HCT116 (cell line): Measurements from ENCODE around the gene ZBTB20. TPM values are rescaled to one million over a fixed set of nuclear protein-coding genes. Genes with fewer than 3 reads are reported as not detected.

ENCODE experiments used
- ATAC-seq: fragments of 200-7000 bp; cut with Tn5 transposase; 2 replicates; pipeline ENCODE4 v1.9.1; 2020; ENCODE audit warnings: mild to moderate bottlenecking, moderate library complexity
- BruUV-seq: library from RNA; stranded (reverse); fragments of 400-500 nt; replicated peaks from 2 replicates; lab custom pipeline; 2021; lab: Mats Ljungman, UMichigan
- CTCF ChIA-PET: fragments of 300-600 bp; sonication (Branson Sonifier 250); formaldehyde crosslinking; loops from one replicate; lab custom pipeline; 2021; ENCODE audit warnings: antibody characterized with exemption; lab: Charles Lee
- POLR2A ChIA-PET: fragments of 300-600, 350-600 bp; sonication (Branson Sonifier 250); formaldehyde crosslinking; loops from one replicate; lab custom pipeline; 2021; ENCODE audit warnings: antibody characterized with exemption; lab: Charles Lee
- RAD21 ChIA-PET, 2 experiments: fragments of 300-600 bp; sonication (Branson Sonifier 250); formaldehyde crosslinking; loops; one replicate each; lab custom pipeline; 2023; ENCODE audit warnings: low total read pairs in 2 of 2; ENCODE audit not compliant: uncharacterized antibody in 2 of 2, unreplicated experiment in 2 of 2, low non-redundant PET in 1 of 2; lab: Charles Lee
- DNase-seq: peaks from one replicate; pipeline ENCODE4 v3.0.0-alpha.2; 2010; ENCODE audit warnings: low read depth, low spot score
- H2AFZ ChIP-seq: fragments of 200-600 bp; shearing (Covaris generic), sonication (generic); 2 replicates; pipeline ENCODE4 v1.6.1; 2017; ENCODE audit warnings: low read depth, mixed run types, mixed read lengths, antibody characterized with exemption, low read length; ENCODE audit not compliant: poor library complexity, severe bottlenecking
- H3K27ac ChIP-seq: 2 replicates; pipeline ENCODE4 v1.5.1; 2012; ENCODE audit warnings: low read depth, low read length
- H3K27me3 ChIP-seq: fragments of 200-600 bp; sonication (generic); 2 replicates; pipeline ENCODE4 v1.6.1; 2016; ENCODE audit warnings: mixed run types, low read length, mixed read lengths; ENCODE audit not compliant: insufficient read depth
- H3K36me3 ChIP-seq, 2 experiments: fragments of 200-500 bp in 1 of 2; fragments of 200-600 bp in 1 of 2; sonication (Bioruptor generic) in 1 of 2; sonication (generic) in 1 of 2; 2 replicates each; pipeline versions ENCODE4 v1.5.1 to v1.6.1; 2014 to 2016; ENCODE audit warnings: low read length in 2 of 2, inconsistent platforms in 1 of 2, mixed read lengths in 1 of 2, mixed run types in 1 of 2; ENCODE audit not compliant: insufficient read depth in 2 of 2, control insufficient read depth in 1 of 2
- H3K4me1 ChIP-seq, 2 experiments: fragments of 200-600 bp in 1 of 2; sonication (generic) in 1 of 2; 2 replicates each; pipeline versions ENCODE4 v1.5.1 to v1.6.1; 2012 to 2017; ENCODE audit warnings: low read length in 2 of 2, inconsistent platforms in 1 of 2, mild to moderate bottlenecking in 1 of 2, mixed read lengths in 1 of 2, mixed run types in 1 of 2, moderate library complexity in 1 of 2; ENCODE audit not compliant: insufficient read depth in 2 of 2, control insufficient read depth in 1 of 2
- H3K4me2 ChIP-seq: fragments of 200-600 bp; sonication (generic); 2 replicates; pipeline ENCODE4 v1.6.1; 2017; ENCODE audit warnings: mixed run types, low read length, mixed read lengths
- H3K4me3 ChIP-seq, 2 experiments: fragments of 200-600 bp in 1 of 2; sonication (generic) in 1 of 2; replicated peaks in 1 of 2; 2 replicates each; pipeline ENCODE4 v1.5.1; 2011 to 2016; ENCODE audit warnings: low read length in 2 of 2, control low read depth in 1 of 2, low read depth in 1 of 2, mild to moderate bottlenecking in 1 of 2, mixed read lengths in 1 of 2, mixed run types in 1 of 2
- H3K79me2 ChIP-seq: fragments of 200-600 bp; sonication (generic); 2 replicates; pipeline ENCODE4 v1.6.1; 2017; ENCODE audit warnings: mild to moderate bottlenecking, mixed run types, low read length, moderate library complexity, mixed read lengths; ENCODE audit not compliant: insufficient read depth
- H3K9ac ChIP-seq: fragments of 200-600 bp; sonication (generic); 2 replicates; pipeline ENCODE4 v1.6.1; 2016; ENCODE audit warnings: low read length, mixed read lengths
- H3K9me2 ChIP-seq: fragments of 200-600 bp; sonication (generic), shearing (Covaris generic); 2 replicates; pipeline ENCODE4 v1.6.1; 2017; ENCODE audit warnings: mixed run types, mild to moderate bottlenecking, moderate library complexity; ENCODE audit not compliant: insufficient read depth
- H3K9me3 ChIP-seq, 2 experiments: fragments of 200-500 bp in 1 of 2; fragments of 200-600 bp in 1 of 2; sonication (Bioruptor generic) in 1 of 2; sonication (generic) in 1 of 2; 2 replicates each; pipeline ENCODE4 v1.6.1; 2014 to 2017; ENCODE audit warnings: low read length in 2 of 2, mixed read lengths in 2 of 2, inconsistent platforms in 1 of 2, low read depth in 1 of 2, mild to moderate bottlenecking in 1 of 2, mixed run types in 1 of 2, moderate library complexity in 1 of 2; ENCODE audit not compliant: control insufficient read depth in 1 of 2, insufficient read depth in 1 of 2
- H4K20me1 ChIP-seq: fragments of 200-600 bp; sonication (generic), shearing (Covaris generic); 2 replicates; pipeline ENCODE4 v1.6.1; 2017; ENCODE audit warnings: mixed run types, mild to moderate bottlenecking, moderate library complexity; ENCODE audit not compliant: insufficient read depth
- CBX3 ChIP-seq: IDR thresholded peaks from 2 replicates; pipeline ENCODE4 v1.6.1; 2012; ENCODE audit warnings: low read depth
- ELF1 ChIP-seq: IDR thresholded peaks from 2 replicates; pipeline ENCODE4 v1.6.1; 2012; ENCODE audit warnings: low read depth, borderline replicate concordance
- EZH2 ChIP-seq: fragments of 200-600 bp; sonication (generic); IDR thresholded peaks from 2 replicates; pipeline ENCODE4 v1.6.1; 2017; ENCODE audit warnings: antibody characterized with exemption, mixed run types
- JUND ChIP-seq: IDR thresholded peaks from 2 replicates; pipeline ENCODE4 v1.6.1; 2012
- RAD21 ChIP-seq: IDR thresholded peaks from 2 replicates; pipeline ENCODE4 v1.6.1; 2012; ENCODE audit warnings: low read depth, mild to moderate bottlenecking
- SIN3A ChIP-seq: IDR thresholded peaks from 2 replicates; pipeline ENCODE4 v1.6.1; 2012; ENCODE audit warnings: low read depth
- SP1 ChIP-seq: IDR thresholded peaks from 2 replicates; pipeline ENCODE4 v1.6.1; 2012; ENCODE audit warnings: low read depth
- TCF7L2 ChIP-seq: IDR thresholded peaks from 2 replicates; pipeline ENCODE4 v1.7.0; 2011; ENCODE audit warnings: borderline replicate concordance, inconsistent platforms; ENCODE audit not compliant: insufficient read depth, insufficient read length; ENCODE audit errors: extremely low read depth
- YY1 ChIP-seq: IDR thresholded peaks from 2 replicates; pipeline ENCODE4 v1.6.1; 2011; ENCODE audit warnings: low read length, low read depth, moderate library complexity, mild to moderate bottlenecking; ENCODE audit not compliant: insufficient replicate concordance; ENCODE audit errors: extremely low read depth
- intact Hi-C: fragments of 100-400 bp; cut with micrococcal nuclease; formaldehyde crosslinking; loops from 2 replicates; pipeline ENCODE4 v1.10.0; 2022
- total RNA-seq: library from RNA; stranded (reverse); gene quantifications from one replicate; pipeline ENCODE4 v1.2.1, GENCODE V29; 2021; ENCODE audit not compliant: unreplicated experiment
- TF ChIP-seq, protein P1 (sequence below): IDR thresholded peaks from 2 replicates; pipeline ENCODE4 v1.6.1; 2012
- TF ChIP-seq, protein P2 (sequence below): IDR thresholded peaks from 2 replicates; pipeline ENCODE4 v1.6.1; 2012

Gene ZBTB20
- total RNA-seq, 1 experiment from 2014 or later = 42.1 TPM

GRCh38 chr3:114327665-114328064 is 819.4 kb downstream of the ZBTB20 start:
- H3K9me2 ChIP-seq = no peaks in the 10 kb centered on the region
- BruUV-seq = no TSS peak
- H3K9ac ChIP-seq = no peak overlapping the region
- no peak overlapping the region for H3K27ac ChIP-seq
- no peak overlapping the region for H3K4me3 ChIP-seq
- ATAC-seq (no peak), DNase-seq (no peak)
- no peaks in the 10 kb centered on the region for H3K27me3 ChIP-seq
- ChIA-PET RAD21 (no interaction called here), POLR2A (no interaction called here), CTCF (no interaction called here)
- H3K4me2 ChIP-seq = no peak overlapping the region
- no peaks in the 10 kb centered on the region for H3K4me1 ChIP-seq
- peaks cover 0 to 8% of the 10 kb centered on the region in 2 experiments; a peak in 1 of 4 replicates for H3K36me3 ChIP-seq
- no peaks in the 10 kb centered on the region for H4K20me1 ChIP-seq
- intact Hi-C loops = no loop called here
- no peaks in the 10 kb centered on the region for H3K9me3 ChIP-seq
- H3K79me2 ChIP-seq = peaks cover 10% of the 10 kb centered on the region; the same call in 1 of the 2 replicates
- no peak overlapping the region for H2AFZ ChIP-seq
- no peak for TF ChIP-seq RAD21
- TF ChIP-seq SP1 = no peak
- no peak for TF ChIP-seq CBX3
- TF ChIP-seq TCF7L2 = no peak
- TF ChIP-seq, protein P1, sequence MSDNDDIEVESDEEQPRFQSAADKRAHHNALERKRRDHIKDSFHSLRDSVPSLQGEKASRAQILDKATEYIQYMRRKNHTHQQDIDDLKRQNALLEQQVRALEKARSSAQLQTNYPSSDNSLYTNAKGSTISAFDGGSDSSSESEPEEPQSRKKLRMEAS = no peak
- no peak for TF ChIP-seq JUND
- no peak for TF ChIP-seq ELF1
- no peak for TF ChIP-seq YY1
- TF ChIP-seq SIN3A = no peak
- TF ChIP-seq, protein P2, sequence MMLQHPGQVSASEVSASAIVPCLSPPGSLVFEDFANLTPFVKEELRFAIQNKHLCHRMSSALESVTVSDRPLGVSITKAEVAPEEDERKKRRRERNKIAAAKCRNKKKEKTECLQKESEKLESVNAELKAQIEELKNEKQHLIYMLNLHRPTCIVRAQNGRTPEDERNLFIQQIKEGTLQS = no peak
- TF ChIP-seq EZH2 = no peak
